ENCODE measurements around the gene MAP4K4. TPM values are rescaled to one million over a fixed set of nuclear protein-coding genes. Genes with fewer than 3 reads are reported as not detected.

Gene MAP4K4
- total RNA-seq, 1 donor from 2014 or later = 165 TPM

- DNase-seq = no peak
These were observed 176.6 kb downstream of the MAP4K4 start for GRCh38 chr2:101874069-101874468.

DNA sequence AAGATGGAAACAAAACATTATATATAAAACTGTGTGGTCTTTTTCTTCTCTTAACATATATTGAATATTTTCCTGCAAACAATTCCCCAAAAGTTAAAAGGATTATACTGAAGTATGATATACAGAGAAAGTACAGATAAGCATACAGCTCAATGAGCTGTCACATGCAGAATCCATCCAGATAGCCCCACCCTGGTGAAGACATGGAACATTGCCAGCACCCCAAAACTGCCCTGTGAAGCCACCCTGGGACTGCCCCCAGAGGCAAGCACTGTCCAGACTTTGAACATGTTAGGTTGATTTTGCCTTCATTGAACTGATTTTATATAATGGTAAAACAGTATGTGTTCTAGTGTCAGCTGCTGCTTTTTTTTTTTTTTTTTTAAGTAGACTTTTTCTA, 182.0 kb downstream of the MAP4K4 start:
- DNase-seq = no peak

- no peak for DNase-seq
These were observed 183.6 kb downstream of the MAP4K4 start for GRCh38 chr2:101881131-101881530.

DNA sequence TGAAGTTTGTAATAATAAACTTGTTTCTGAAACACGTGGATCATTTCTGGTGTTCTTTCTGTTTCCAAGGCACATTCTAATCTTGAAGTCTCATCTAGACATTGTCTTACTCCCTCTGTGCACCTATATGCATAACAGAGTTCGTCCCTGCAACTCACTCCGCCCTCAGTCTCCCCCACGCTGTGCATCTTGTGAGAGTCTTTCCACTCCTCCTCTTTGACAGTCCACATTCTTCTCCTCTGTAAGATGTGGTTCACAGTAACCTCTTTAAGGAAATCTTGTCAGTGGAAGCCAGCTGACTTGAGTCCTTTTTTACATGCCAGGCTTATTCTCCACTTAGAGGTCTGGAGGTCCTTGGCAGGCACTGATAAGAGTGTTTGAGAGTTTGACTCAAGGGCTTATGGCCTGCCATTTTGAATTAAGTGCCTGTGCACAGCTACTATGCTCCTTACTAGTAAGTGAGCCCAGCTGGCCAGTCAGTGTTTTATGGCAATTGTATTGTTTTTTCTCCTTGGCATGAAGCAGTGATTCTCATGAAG, 185.3 kb downstream of the MAP4K4 start:
- no peak for DNase-seq

DNA sequence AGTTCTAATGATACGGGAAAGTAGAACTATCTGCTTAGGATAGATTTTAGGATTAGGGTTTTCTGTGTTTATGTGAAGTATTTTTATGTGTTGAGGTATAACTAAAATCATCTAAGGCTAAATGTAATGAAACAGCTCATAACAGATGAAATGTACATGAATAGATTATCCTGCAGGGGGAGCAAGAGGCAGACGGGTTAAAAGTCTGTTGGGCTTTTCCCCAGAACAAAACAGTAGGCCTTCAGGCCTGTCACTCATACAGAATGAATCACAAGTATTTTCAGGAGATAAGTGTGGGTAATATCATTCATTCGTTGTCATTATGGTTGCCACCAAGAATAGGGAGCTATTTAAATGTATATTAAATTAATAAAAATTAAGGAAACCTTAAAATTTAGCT, 186.4 kb downstream of the MAP4K4 start:
- no peak for DNase-seq

DNA sequence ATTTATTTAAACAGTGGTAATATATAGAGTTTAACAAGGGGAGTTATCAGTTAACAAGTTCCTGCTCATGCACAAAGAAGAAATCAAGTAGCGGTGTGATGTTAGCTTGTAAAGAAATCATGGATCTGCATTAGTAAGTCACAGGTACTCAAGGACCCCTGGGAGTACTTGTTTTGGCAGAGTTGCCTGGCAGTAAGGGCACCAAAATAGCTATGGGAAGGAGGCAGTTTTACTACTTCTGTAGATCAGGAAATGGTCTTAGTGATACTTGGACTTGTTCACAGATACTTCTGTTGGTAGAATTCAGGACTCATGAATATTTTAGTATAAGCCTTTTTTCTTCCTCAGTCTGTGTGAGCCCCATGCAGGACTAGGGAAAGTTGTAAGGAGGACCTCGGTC, 186.9 kb downstream of the MAP4K4 start:
- no peak for DNase-seq

DNA sequence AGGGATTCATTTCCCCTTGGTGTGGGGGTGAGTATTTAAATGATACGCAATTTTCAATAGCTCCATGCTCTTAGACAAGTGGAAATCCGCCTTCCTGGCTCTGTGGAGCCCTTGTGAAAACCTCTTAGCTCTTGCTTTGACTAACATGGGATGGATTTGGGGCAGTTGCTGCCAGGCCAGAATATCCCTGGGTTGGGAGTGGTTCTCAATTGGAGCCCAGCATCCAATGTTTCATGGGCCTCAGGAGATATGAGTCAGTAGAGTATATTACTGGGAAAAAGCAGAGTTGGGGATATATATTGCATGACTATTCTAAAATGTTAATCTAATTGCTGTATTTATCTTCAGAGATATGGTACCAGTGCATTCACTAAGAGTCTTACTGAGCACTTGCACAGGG, 189.8 kb downstream of the MAP4K4 start:
- DNase-seq = no peak

- DNase-seq = no peak
These were observed 192.1 kb downstream of the MAP4K4 start for GRCh38 chr2:101889460-101890098.

DNA sequence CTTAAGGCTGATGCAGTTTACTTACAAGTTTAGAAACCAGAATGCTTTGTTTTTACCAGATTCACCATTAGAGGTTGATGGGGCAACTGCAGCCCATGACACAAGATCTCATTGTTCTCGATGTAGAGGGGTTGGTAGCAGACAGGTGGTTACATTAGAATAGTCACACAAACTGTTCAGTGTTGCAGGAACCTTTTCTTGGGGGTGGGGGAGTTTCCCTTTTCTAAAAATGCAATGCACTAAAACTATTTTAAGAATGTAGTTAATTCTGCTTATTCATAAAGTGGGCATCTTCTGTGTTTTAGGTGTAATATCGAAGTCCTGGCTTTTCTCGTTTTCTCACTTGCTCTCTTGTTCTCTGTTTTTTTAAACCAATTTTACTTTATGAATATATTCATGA, 194.9 kb downstream of the MAP4K4 start:
- no peak for DNase-seq

GRCh38 chr2:101893681-101894381, 196.3 kb downstream of the MAP4K4 start:
- no peak for DNase-seq

- no peak for DNase-seq
These were observed 197.5 kb downstream of the MAP4K4 start for GRCh38 chr2:101895039-101895438.

DNA sequence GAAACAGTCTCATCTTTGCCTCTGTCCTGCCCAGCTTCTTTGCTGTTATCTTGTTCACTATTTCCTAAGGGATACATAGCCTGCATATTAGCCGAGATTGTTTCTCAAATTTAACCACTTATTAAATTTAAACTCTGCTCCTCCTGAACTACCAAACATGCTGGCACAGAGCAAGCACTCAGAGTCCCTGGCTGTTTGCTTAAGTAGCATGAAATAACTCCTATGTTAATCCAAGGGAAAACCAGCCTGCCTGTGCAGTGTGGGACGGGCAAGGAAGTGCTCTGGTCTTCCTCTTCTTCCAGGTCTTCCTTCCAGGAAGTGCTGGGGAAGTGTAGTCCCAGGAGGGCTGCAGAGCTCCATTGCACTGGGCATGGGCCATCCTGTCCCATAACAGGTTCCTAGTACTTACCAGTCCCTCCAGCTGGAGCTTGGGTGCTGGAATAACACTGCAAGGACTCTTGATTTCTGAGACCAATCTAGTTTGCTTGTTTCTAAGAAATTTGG, 198.4 kb downstream of the MAP4K4 start:
- DNase-seq = no peak

GRCh38 chr2:101897301-101897700, 199.8 kb downstream of the MAP4K4 start:
- no peak for DNase-seq

DNA sequence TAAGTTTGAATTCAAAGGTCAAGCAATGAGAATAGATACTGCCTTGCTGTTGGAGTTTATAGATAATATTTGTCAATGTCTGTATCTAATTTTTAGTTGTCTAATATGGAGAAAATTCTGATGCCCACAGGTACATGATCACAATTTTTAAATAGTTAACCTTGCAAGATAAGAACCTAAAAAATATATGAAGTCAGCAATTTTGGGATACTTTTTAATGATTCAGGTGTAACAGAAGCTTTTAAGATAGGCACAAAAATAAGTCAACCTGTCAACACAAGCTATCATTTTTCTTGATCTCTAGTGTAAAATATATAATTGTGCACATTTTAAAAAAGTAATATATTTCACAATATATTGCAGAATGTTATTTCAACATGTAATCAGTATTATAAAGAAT, 201.8 kb downstream of the MAP4K4 start:
- no peak for DNase-seq

- DNase-seq = no peak
These were observed 202.4 kb downstream of the MAP4K4 start for GRCh38 chr2:101899871-101900270.

GRCh38 chr2:101900375-101900774, 202.9 kb downstream of the MAP4K4 start:
- no peak for DNase-seq

- DNase-seq = no peak
These were observed 203.7 kb downstream of the MAP4K4 start for GRCh38 chr2:101901241-101901640.

- DNase-seq = no peak
These were observed 204.7 kb downstream of the MAP4K4 start for GRCh38 chr2:101902169-101902568.

DNA sequence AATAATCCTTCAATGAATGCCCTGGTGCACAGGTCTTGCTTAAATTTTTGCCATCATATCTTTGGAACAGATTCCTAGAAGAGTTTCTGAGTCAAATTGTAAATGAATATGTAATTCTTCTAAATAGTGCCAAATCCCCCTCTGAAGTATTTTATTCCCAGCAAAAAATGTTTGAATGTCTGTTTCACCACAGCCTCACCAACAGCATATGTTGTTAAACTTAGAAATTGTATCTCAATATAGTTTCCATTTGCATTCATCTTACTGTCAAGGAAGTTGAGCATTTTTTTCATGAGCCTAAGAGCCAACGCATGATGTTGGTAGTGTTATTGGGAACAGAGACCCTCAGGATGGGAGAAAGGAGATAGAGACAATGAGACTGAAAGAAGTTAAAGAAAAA, 207.4 kb downstream of the MAP4K4 start:
- no peak for DNase-seq

GRCh38 chr2:101905746-101906336, 208.3 kb downstream of the MAP4K4 start:
- DNase-seq = no peak

- DNase-seq = no peak
These were observed 212.3 kb downstream of the MAP4K4 start for GRCh38 chr2:101909760-101910159.

DNA sequence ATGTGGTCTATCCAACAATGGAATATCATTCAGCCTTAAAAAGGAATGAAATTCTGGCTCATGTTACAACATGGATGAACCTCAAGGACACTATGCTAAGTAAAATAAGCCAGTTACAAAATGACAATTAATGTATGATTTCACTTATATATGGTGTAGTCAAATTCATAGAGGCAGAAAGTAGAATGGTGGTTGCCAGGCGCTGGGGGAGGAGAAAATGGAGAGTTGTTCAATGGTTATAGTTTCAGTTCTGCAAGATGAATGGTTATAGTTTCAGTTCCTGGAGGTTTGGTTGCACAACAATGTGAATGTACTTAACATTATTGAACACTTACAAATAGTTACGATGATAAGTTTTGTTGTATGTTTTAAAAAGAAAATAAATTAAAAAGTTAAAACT, 215.0 kb downstream of the MAP4K4 start:
- no peak for DNase-seq

DNA sequence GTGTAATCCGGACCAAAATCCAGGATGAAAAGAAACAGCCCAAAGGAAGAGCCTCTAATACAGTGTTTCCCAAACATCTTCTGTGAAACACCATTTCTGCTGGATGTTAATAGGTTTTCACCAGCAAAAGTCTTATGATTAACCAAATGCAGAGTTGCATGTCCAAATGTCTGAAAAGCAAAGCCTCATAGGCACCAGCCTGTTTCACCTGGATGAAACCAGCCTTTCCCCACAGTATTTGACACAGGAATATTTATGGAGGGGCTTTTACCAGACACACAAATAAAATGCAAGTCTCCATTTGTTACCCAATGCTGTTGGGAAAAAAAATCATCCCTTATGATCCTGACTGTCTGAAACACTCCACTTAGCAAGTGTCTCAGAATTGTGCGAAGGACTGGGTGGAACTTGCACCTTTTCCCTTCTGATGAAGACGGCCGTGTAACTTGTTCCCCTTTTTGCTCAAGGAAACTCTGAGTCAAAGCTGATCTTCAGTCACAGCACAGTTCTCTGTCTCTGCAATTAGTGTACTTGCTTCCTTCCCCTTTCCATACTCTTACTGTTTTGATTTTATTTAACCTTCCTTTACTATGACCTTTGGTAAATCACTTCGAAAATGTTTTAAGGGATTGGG, 223.9 kb downstream of the MAP4K4 start:
- no peak for DNase-seq
